ENCODE data around the gene TGFA.

Gene TGFA

GRCh38 chr2:70566464-70566863 is 12.8 kb upstream of the TGFA start:
- no peaks in the 10 kb centered on the region for H3K79me2 ChIP-seq (ENCODE audit: insufficient read depth, low read length)
- TF ChIP-seq CTCF (IDR thresholded peaks at IDR 0.05; ENCODE audit: low read length) (no peak), EZH2 (IDR thresholded peaks at IDR 0.05; ENCODE audit: borderline replicate concordance, low read length) (no peak)
- H3F3A ChIP-seq (ENCODE audit: insufficient read depth, low read length) = no peaks in the 10 kb centered on the region
- no peaks in the 10 kb centered on the region for H3K9me2 ChIP-seq (ENCODE audit: low read depth, low read length)
- H3K4me2 ChIP-seq (ENCODE audit: low read length) = no peak overlapping the region
- no peak overlapping the region for H3K9ac ChIP-seq (ENCODE audit: low read length)
- H3K36me3 ChIP-seq (ENCODE audit: insufficient read depth, low read length) = no peaks in the 10 kb centered on the region
- H3K4me1 ChIP-seq (ENCODE audit: insufficient read depth, low read length, severe bottlenecking) = no peaks in the 10 kb centered on the region
- no peaks in the 10 kb centered on the region for H3K9me3 ChIP-seq (ENCODE audit: low read length)
- no peaks in the 10 kb centered on the region; the same call in none of the 2 replicates for H3K27me3 ChIP-seq (ENCODE audit: insufficient read depth, low read length)
- H3K4me3 ChIP-seq (ENCODE audit: low read depth, low read length, poor library complexity, severe bottlenecking) = no peak overlapping the region
- H2AFZ ChIP-seq (ENCODE audit: low read length) = no peak overlapping the region
- no peak overlapping the region for H3K27ac ChIP-seq (ENCODE audit: low read depth, low read length, poor library complexity, severe bottlenecking)
- H4K20me1 ChIP-seq (ENCODE audit: insufficient read depth, low read length) = no peaks in the 10 kb centered on the region

- H3K4me3 ChIP-seq (ENCODE audit: low read depth, low read length, poor library complexity, severe bottlenecking) = no peak overlapping the region
- no peak for TF ChIP-seq EZH2 (IDR thresholded peaks at IDR 0.05; ENCODE audit: borderline replicate concordance, low read length)
- no peak for TF ChIP-seq CTCF (IDR thresholded peaks at IDR 0.05; ENCODE audit: low read length)
- no peaks in the 10 kb centered on the region for H3K4me1 ChIP-seq (ENCODE audit: insufficient read depth, low read length, severe bottlenecking)
- no peaks in the 10 kb centered on the region; the same call in 1 of the 2 replicates for H3K27me3 ChIP-seq (ENCODE audit: insufficient read depth, low read length)
- H3K9me3 ChIP-seq (ENCODE audit: low read length) = no peaks in the 10 kb centered on the region
- H3K79me2 ChIP-seq (ENCODE audit: insufficient read depth, low read length) = no peaks in the 10 kb centered on the region
- H3F3A ChIP-seq (ENCODE audit: insufficient read depth, low read length) = no peaks in the 10 kb centered on the region
- H3K9ac ChIP-seq (ENCODE audit: low read length) = no peak overlapping the region
- no peaks in the 10 kb centered on the region for H3K9me2 ChIP-seq (ENCODE audit: low read depth, low read length)
- no peak overlapping the region for H2AFZ ChIP-seq (ENCODE audit: low read length)
- no peaks in the 10 kb centered on the region for H4K20me1 ChIP-seq (ENCODE audit: insufficient read depth, low read length)
- no peak overlapping the region for H3K4me2 ChIP-seq (ENCODE audit: low read length)
- no peak overlapping the region for H3K27ac ChIP-seq (ENCODE audit: low read depth, low read length, poor library complexity, severe bottlenecking)
- no peaks in the 10 kb centered on the region for H3K36me3 ChIP-seq (ENCODE audit: insufficient read depth, low read length)
Measured at GRCh38 chr2:70565039-70565731, 11.6 kb upstream of the TGFA start.

GRCh38 chr2:70561893-70562292 is 8.3 kb upstream of the TGFA start:
- Histone ChIP-seq H3K27me3 (ENCODE audit: insufficient read depth, low read length) (no peaks in the 10 kb centered on the region; the same call in 1 of the 2 replicates), H3K79me2 (ENCODE audit: insufficient read depth, low read length) (no peaks in the 10 kb centered on the region), H3K9me2 (ENCODE audit: low read depth, low read length) (no peaks in the 10 kb centered on the region), H3K9me3 (ENCODE audit: low read length) (no peaks in the 10 kb centered on the region), H2AFZ (ENCODE audit: low read length) (no peak overlapping the region), H3K4me2 (ENCODE audit: low read length) (no peak overlapping the region), H3K27ac (ENCODE audit: low read depth, low read length, poor library complexity, severe bottlenecking) (no peak overlapping the region), H3K9ac (ENCODE audit: low read length) (no peak overlapping the region), H3F3A (ENCODE audit: insufficient read depth, low read length) (no peaks in the 10 kb centered on the region), H4K20me1 (ENCODE audit: insufficient read depth, low read length) (no peaks in the 10 kb centered on the region), H3K4me3 (ENCODE audit: low read depth, low read length, poor library complexity, severe bottlenecking) (no peak overlapping the region), H3K4me1 (ENCODE audit: insufficient read depth, low read length, severe bottlenecking) (no peaks in the 10 kb centered on the region), H3K36me3 (ENCODE audit: insufficient read depth, low read length) (no peaks in the 10 kb centered on the region)
- TF ChIP-seq EZH2 (IDR thresholded peaks at IDR 0.05; ENCODE audit: borderline replicate concordance, low read length) (no peak), CTCF (IDR thresholded peaks at IDR 0.05; ENCODE audit: low read length) (no peak)

Measured in OCI-LY1 (cell line).